Loucy (cell line): ENCODE measurements around the gene OR5J2.
"Not testable (repeated sequence)": the region's sequence is repeated elsewhere in the genome, so short reads cannot be mapped to it uniquely, and the experiment has no call there.

Experiments used
- H2AFZ ChIP-seq: fragments of 200-600 bp; sonication (generic); 2 replicates; pipeline ENCODE4 v1.6.0; 2016; ENCODE audit warnings: antibody characterized with exemption, mild to moderate bottlenecking, low read length, moderate library complexity
- H3F3A ChIP-seq: fragments of 200-600 bp; 2 replicates; pipeline ENCODE4 v1.6.0; 2016; ENCODE audit warnings: antibody characterized with exemption, low read depth, mild to moderate bottlenecking
- H3K27me3 ChIP-seq: fragments of 200-600 bp; sonication (generic); 2 replicates; pipeline ENCODE4 v1.6.1; 2014; ENCODE audit warnings: low read length, mild to moderate bottlenecking; ENCODE audit not compliant: insufficient read depth, poor library complexity, severe bottlenecking
- H3K36me3 ChIP-seq: fragments of 200-600 bp; sonication (generic); 2 replicates; pipeline ENCODE4 v1.6.1; 2016; ENCODE audit warnings: low read length; ENCODE audit not compliant: insufficient read depth
- H3K4me1 ChIP-seq: fragments of 200-600 bp; sonication (generic); 2 replicates; pipeline ENCODE4 v1.5.1; 2014; ENCODE audit warnings: low read length, mild to moderate bottlenecking; ENCODE audit not compliant: insufficient read depth, poor library complexity, severe bottlenecking
- H3K4me2 ChIP-seq: fragments of 200-600 bp; sonication (generic); 2 replicates; pipeline ENCODE4 v1.6.0; 2014; ENCODE audit warnings: antibody characterized with exemption, low read length, low read depth, mild to moderate bottlenecking; ENCODE audit not compliant: poor library complexity, severe bottlenecking
- H3K4me3 ChIP-seq: fragments of 200-600 bp; sonication (generic); 2 replicates; pipeline ENCODE4 v1.5.1; 2014; ENCODE audit warnings: low read length, mild to moderate bottlenecking, mixed read lengths; ENCODE audit not compliant: poor library complexity, severe bottlenecking
- H3K79me2 ChIP-seq: fragments of 200-600 bp; sonication (generic); 2 replicates; pipeline ENCODE4 v1.6.1; 2014; ENCODE audit warnings: low read length; ENCODE audit not compliant: insufficient read depth
- H3K9ac ChIP-seq: fragments of 200-600 bp; sonication (generic); 2 replicates; pipeline ENCODE4 v1.6.0; 2014; ENCODE audit warnings: mild to moderate bottlenecking, low read depth, low read length, moderate library complexity; ENCODE audit not compliant: poor library complexity, severe bottlenecking
- H3K9me2 ChIP-seq: fragments of 200-600 bp; sonication (generic); replicated peaks from 2 replicates; pipeline ENCODE4 v1.6.1; 2016; ENCODE audit warnings: low read depth, low read length, mixed read lengths
- H3K9me3 ChIP-seq: fragments of 200-600 bp; sonication (generic); 2 replicates; pipeline ENCODE4 v1.6.1; 2014; ENCODE audit warnings: mild to moderate bottlenecking, antibody characterized with exemption, low read length, low read depth; ENCODE audit not compliant: insufficient read depth
- H4K20me1 ChIP-seq: fragments of 200-600 bp; sonication (generic); 2 replicates; pipeline ENCODE4 v1.6.0; 2014; ENCODE audit warnings: antibody characterized with exemption, low read length, mild to moderate bottlenecking; ENCODE audit not compliant: insufficient read depth, poor library complexity, severe bottlenecking
- EZH2phosphoT487 ChIP-seq: fragments of 200-600 bp; IDR thresholded peaks from 2 replicates; pipeline ENCODE4 v1.6.1; 2018; ENCODE audit warnings: antibody characterized with exemption, mild to moderate bottlenecking, moderate library complexity, borderline replicate concordance
- TF ChIP-seq, protein P1 (sequence below): fragments of 200-600 bp; sonication (generic); conservative IDR thresholded peaks from 2 replicates; pipeline ENCODE4 v1.5.1; 2014; ENCODE audit warnings: mild to moderate bottlenecking, antibody characterized with exemption, low read length

Gene OR5J2

GRCh38 chr11:56176318-56176717, at the start of gene OR5J2:
OR5J2 (plus strand) TSS chr11:56176618; CDS start chr11:56176618, 0 bp downstream.
- no peak within 1 kb of the TSS for H3K9ac ChIP-seq
- H3K36me3 ChIP-seq, result no peaks in the 10 kb centered on the region
- no peaks in the 10 kb centered on the region for H4K20me1 ChIP-seq
- no peaks in the 10 kb centered on the region for H3K4me1 ChIP-seq
- H3K4me3 ChIP-seq, result no peak within 1 kb of the TSS
- H2AFZ ChIP-seq, result no peak within 1 kb of the TSS
- no peaks in the 10 kb centered on the region for H3K9me3 ChIP-seq
- H3F3A ChIP-seq, result no peaks in the 10 kb centered on the region
- no peaks in the 10 kb centered on the region for H3K79me2 ChIP-seq
- no peaks in the 10 kb centered on the region for H3K9me2 ChIP-seq
- TF ChIP-seq EZH2phosphoT487, result no peak
- TF ChIP-seq, protein P1, sequence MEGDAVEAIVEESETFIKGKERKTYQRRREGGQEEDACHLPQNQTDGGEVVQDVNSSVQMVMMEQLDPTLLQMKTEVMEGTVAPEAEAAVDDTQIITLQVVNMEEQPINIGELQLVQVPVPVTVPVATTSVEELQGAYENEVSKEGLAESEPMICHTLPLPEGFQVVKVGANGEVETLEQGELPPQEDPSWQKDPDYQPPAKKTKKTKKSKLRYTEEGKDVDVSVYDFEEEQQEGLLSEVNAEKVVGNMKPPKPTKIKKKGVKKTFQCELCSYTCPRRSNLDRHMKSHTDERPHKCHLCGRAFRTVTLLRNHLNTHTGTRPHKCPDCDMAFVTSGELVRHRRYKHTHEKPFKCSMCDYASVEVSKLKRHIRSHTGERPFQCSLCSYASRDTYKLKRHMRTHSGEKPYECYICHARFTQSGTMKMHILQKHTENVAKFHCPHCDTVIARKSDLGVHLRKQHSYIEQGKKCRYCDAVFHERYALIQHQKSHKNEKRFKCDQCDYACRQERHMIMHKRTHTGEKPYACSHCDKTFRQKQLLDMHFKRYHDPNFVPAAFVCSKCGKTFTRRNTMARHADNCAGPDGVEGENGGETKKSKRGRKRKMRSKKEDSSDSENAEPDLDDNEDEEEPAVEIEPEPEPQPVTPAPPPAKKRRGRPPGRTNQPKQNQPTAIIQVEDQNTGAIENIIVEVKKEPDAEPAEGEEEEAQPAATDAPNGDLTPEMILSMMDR, result no peak
- H3K27me3 ChIP-seq, result no peaks in the 10 kb centered on the region
- no peak within 1 kb of the TSS for H3K4me2 ChIP-seq

DNA sequence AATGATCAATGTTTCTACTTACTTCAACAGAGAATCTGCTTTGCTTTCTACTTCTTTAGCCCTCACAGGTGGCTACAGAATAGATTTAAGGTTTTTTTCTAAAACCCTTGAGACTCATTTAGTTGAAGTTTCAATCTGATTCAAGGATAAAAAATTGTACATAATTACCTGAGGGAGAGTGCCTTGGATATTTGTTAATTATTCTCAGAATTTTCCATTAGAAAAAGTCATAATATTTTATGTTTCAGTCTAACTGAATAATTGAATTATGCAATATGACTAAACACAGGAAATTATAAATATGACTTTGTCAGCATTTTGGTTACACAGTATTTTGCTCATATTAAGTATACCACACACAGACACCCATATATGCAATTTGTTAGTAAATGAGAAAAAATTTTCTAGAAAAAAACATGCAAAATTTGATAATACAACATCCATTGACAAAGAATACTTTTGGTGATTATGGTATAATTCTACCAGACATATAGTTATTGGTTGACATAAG, 36.2 kb upstream of the OR5J2 start, which contains the start of gene OR8J3:
Gene OR8J3, minus strand, starts transcription at position 51 of the 511 bp plus-strand sequence. CDS start 2,483 bp downstream, outside the sequence.
- Histone ChIP-seq H3K4me3 (no peak within 1 kb of the TSS), H3K9ac (no peak within 1 kb of the TSS), H3K9me3 (no peaks in the 10 kb centered on the region), H3F3A (no peaks in the 10 kb centered on the region), H3K27me3 (no peaks in the 10 kb centered on the region), H2AFZ (no peak within 1 kb of the TSS), H4K20me1 (no peaks in the 10 kb centered on the region), H3K9me2 (no peaks in the 10 kb centered on the region), H3K36me3 (no peaks in the 10 kb centered on the region), H3K4me1 (no peaks in the 10 kb centered on the region), H3K79me2 (no peaks in the 10 kb centered on the region), H3K4me2 (no peak within 1 kb of the TSS)
- TF ChIP-seq, protein P1, result no peak
- no peak for TF ChIP-seq EZH2phosphoT487

GRCh38 chr11:56143681-56144080, 32.7 kb upstream of the OR5J2 start:
- H3F3A ChIP-seq, H3K79me2 ChIP-seq: not testable (repeated sequence)

DNA sequence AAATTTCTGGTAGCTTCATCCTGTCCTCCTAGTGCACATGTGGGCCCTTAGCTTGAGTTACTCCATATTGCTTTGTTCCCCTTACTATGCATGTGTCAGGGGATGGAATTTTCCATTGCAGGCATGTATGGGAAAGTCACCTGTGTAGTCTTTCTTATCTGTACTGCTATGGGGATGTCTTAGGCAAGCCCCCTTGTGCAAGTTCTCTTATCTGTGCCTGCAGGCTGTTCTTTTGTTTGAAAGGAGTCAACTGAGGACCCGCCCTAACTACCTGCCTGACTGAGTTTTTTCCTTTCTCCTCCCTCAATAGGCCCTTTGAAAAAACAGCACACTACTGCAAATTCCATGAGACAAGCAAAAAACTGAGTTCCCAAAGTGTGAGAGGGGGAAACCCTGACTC, 25.0 kb upstream of the OR5J2 start:
- no peak overlapping the region for H3K4me2 ChIP-seq
- H3K9me2 ChIP-seq, result no peaks in the 10 kb centered on the region
- TF ChIP-seq EZH2phosphoT487, result no peak
- TF ChIP-seq, protein P1, result no peak
- no peak overlapping the region for H3K4me3 ChIP-seq
- no peaks in the 10 kb centered on the region for H3K36me3 ChIP-seq
- no peaks in the 10 kb centered on the region for H3K4me1 ChIP-seq
- H4K20me1 ChIP-seq, result no peaks in the 10 kb centered on the region
- no peaks in the 10 kb centered on the region for H3F3A ChIP-seq
- no peaks in the 10 kb centered on the region for H3K79me2 ChIP-seq
- H3K9ac ChIP-seq, result no peak overlapping the region
- H3K27me3 ChIP-seq, result no peaks in the 10 kb centered on the region
- H2AFZ ChIP-seq, result no peak overlapping the region
- no peaks in the 10 kb centered on the region for H3K9me3 ChIP-seq

More at GRCh38 chr11:56143681-56144080, 32.7 kb upstream of the OR5J2 start:
- H3K4me3 ChIP-seq, H3K36me3 ChIP-seq, H3K4me1 ChIP-seq, H3K4me2 ChIP-seq, H4K20me1 ChIP-seq, H2AFZ ChIP-seq, H3K9me3 ChIP-seq, H3K9ac ChIP-seq, H3K9me2 ChIP-seq, H3K27me3 ChIP-seq: not testable (repeated sequence)
